Lower leg skin (tissue), 4 donors: ENCODE results near the gene GRXCR2. TPM values are rescaled to one million over a fixed set of nuclear protein-coding genes. Genes with fewer than 3 reads are reported as not detected.

ENCODE experiments used
- DNase-seq, 2 donors: peaks; one replicate each; pipeline ENCODE4 v3.0.0-alpha.2; 2019; ENCODE audit warnings: low spot score in 2 of 2
- H3K4me3 ChIP-seq: fragments of 200-600 bp; sonication (generic); 2 replicates; pipeline ENCODE4 v1.5.1; 2017; ENCODE audit warnings: mild to moderate bottlenecking, low read depth; ENCODE audit not compliant: poor library complexity, severe bottlenecking
- CTCF ChIP-seq, 3 donors: fragments of 450-650 bp; IDR thresholded peaks; one replicate each; pipeline ENCODE4 v1.5.1; 2016; ENCODE audit warnings: antibody characterized with exemption in 3 of 3, mild to moderate bottlenecking in 3 of 3, moderate library complexity in 2 of 3
- POLR2A ChIP-seq, 2 donors: fragments of 450-650 bp; IDR thresholded peaks; one replicate each; pipeline ENCODE4 v1.6.1; 2016 to 2017; ENCODE audit warnings: antibody characterized with exemption in 2 of 2, mild to moderate bottlenecking in 1 of 2, moderate library complexity in 1 of 2
- WGBS, 2 donors: methylation state at CpG; one replicate each; pipeline ENCODE4 v1.1.5; 2018; 5-methylcytosine and 5-hydroxymethylcytosine counted together
- intact Hi-C: fragments of 100-400 bp; cut with DNase I; formaldehyde crosslinking; loops from one replicate; pipeline ENCODE4 v1.15.0; 2023; ENCODE audit warnings: low total_unique reads
- total RNA-seq, 4 donors: library from RNA; depleted of rRNA; stranded (reverse); fragments of >200 nt; gene quantifications; one replicate each; pipeline ENCODE4 v1.1.0, GENCODE V29; 2016

Gene GRXCR2
- total RNA-seq, 4 donors from 2014 or later = 0.46 to 0.69 (median 0.65) TPM; not detected in 1

- DNase-seq = no peak
- intact Hi-C loops = no loop called here
- no peak overlapping the region for H3K4me3 ChIP-seq
- 53 to 66% methylated on average over 2 of the region's 2 CpGs for WGBS, 2 donors
- no peak for TF ChIP-seq POLR2A (IDR thresholded peaks at IDR 0.05)
- no peak for TF ChIP-seq CTCF (IDR thresholded peaks at IDR 0.05)
These were observed 18.1 kb downstream of the GRXCR2 start for GRCh38 chr5:145854651-145855258.

GRCh38 chr5:145853781-145854376 lies 18.9 kb downstream of the GRXCR2 start:
- no peak for TF ChIP-seq CTCF (IDR thresholded peaks at IDR 0.05)
- TF ChIP-seq POLR2A (IDR thresholded peaks at IDR 0.05) = no peak
- 95% methylated on average over 3 of the region's 3 CpGs for WGBS, 2 donors
- intact Hi-C loops = no loop called here

GRCh38 chr5:145852990-145853389 lies 19.8 kb downstream of the GRXCR2 start:
- TF ChIP-seq POLR2A (IDR thresholded peaks at IDR 0.05) (no peak), CTCF (IDR thresholded peaks at IDR 0.05) (no peak)
- intact Hi-C loops = no loop called here
- 68 to 74% methylated on average over 3 of the region's 3 CpGs for WGBS, 2 donors
- DNase-seq = no peak
- H3K4me3 ChIP-seq = no peak overlapping the region

More at GRCh38 chr5:145853781-145854376, 18.9 kb downstream of the GRXCR2 start:
- DNase-seq = no peak
- no peak overlapping the region for H3K4me3 ChIP-seq

GRCh38 chr5:145848854-145849253 lies 24.0 kb downstream of the GRXCR2 start:
- DNase-seq = no peak
- no peak overlapping the region for H3K4me3 ChIP-seq
- intact Hi-C loops = no loop called here
- WGBS, 2 donors = 70 to 82% methylated on average over 1 of the region's 1 CpG
- TF ChIP-seq POLR2A (IDR thresholded peaks at IDR 0.05) (no peak), CTCF (IDR thresholded peaks at IDR 0.05) (no peak)

- 84 to 88% methylated on average over 6 of the region's 6 CpGs for WGBS, 2 donors
- TF ChIP-seq POLR2A (IDR thresholded peaks at IDR 0.05) (no peak), CTCF (IDR thresholded peaks at IDR 0.05) (no peak)
- H3K4me3 ChIP-seq = no peak overlapping the region
- DNase-seq = no peak
- intact Hi-C loops = no loop called here
These were observed 25.0 kb downstream of the GRXCR2 start for GRCh38 chr5:145847499-145848497.
